H1 (cell line): Measurements from ENCODE around the gene ATF3. TPM values are rescaled to one million over a fixed set of nuclear protein-coding genes. Genes with fewer than 3 reads are reported as not detected.

Experiments
- CTCF ChIA-PET: fragments of 300-600 bp; sonication (Branson Sonifier 250); formaldehyde crosslinking; loops from one replicate; lab custom pipeline; 2021; ENCODE audit not compliant: partially characterized antibody; lab: Charles Lee
- POLR2A ChIA-PET: fragments of 300-600 bp; sonication (Branson Sonifier 250); formaldehyde crosslinking; loops from one replicate; lab custom pipeline; 2021; ENCODE audit warnings: inconsistent platforms; ENCODE audit not compliant: partially characterized antibody; lab: Charles Lee
- DNase-seq, 2 experiments: peaks; one replicate each; pipeline versions ENCODE4 v3.0.0 to v3.0.0-alpha.2; 2010 to 2022; ENCODE audit warnings: low spot score in 2 of 2, low read depth in 1 of 2, mixed read lengths in 1 of 2
- FAIRE-seq: peaks from 2 replicates; lab custom pipeline; 2011; peaks lifted over from hg19 to GRCh38; lab: Jason Lieb, UNC
- H2AFZ ChIP-seq: 2 replicates; pipeline ENCODE4 v1.8.1; 2012; ENCODE audit warnings: low read length, inconsistent platforms
- H2AK5ac ChIP-seq: 2 replicates; pipeline ENCODE4 v1.6.1; 2013; ENCODE audit warnings: low read depth, low read length
- H2BK120ac ChIP-seq: replicated peaks from 2 replicates; pipeline ENCODE3; 2013; ENCODE audit warnings: low read depth, low read length, inconsistent platforms
- H2BK12ac ChIP-seq: 2 replicates; pipeline ENCODE4 v1.6.1; 2013; ENCODE audit warnings: low read depth, low read length
- H2BK15ac ChIP-seq: 2 replicates; pipeline ENCODE4 v1.6.1; 2013; ENCODE audit warnings: low read length
- H2BK20ac ChIP-seq: 2 replicates; pipeline ENCODE4 v1.6.1; 2013; ENCODE audit warnings: low read length
- H2BK5ac ChIP-seq: 2 replicates; pipeline ENCODE4 v1.6.1; 2013; ENCODE audit warnings: low read depth, low read length
- H3K14ac ChIP-seq: 2 replicates; pipeline ENCODE4 v1.6.1; 2013; ENCODE audit warnings: inconsistent platforms; ENCODE audit not compliant: insufficient read length
- H3K18ac ChIP-seq: 2 replicates; pipeline ENCODE4 v1.6.1; 2013; ENCODE audit warnings: low read length; ENCODE audit errors: extremely low read depth
- H3K23ac ChIP-seq: 2 replicates; pipeline ENCODE4 v1.6.1; 2013; ENCODE audit warnings: inconsistent platforms; ENCODE audit not compliant: insufficient read length
- H3K23me2 ChIP-seq: 2 replicates; pipeline ENCODE4 v1.6.1; 2013; ENCODE audit warnings: low read depth, low read length
- H3K27ac ChIP-seq: 2 replicates; pipeline ENCODE4 v1.6.1; 2011; ENCODE audit warnings: low read depth, low read length, inconsistent platforms
- H3K27me3 ChIP-seq, 4 experiments: replicated peaks in 1 of 4; 1 replicate in 1 of 4; 2 replicates in 3 of 4; pipeline versions ENCODE4 v1.6.1 to v1.8.1; 2011 to 2013; ENCODE audit warnings: low read length in 3 of 4, mild to moderate bottlenecking in 3 of 4, inconsistent platforms in 2 of 4, mixed read lengths in 2 of 4, moderate library complexity in 1 of 4; ENCODE audit not compliant: control insufficient read depth in 3 of 4, insufficient read depth in 3 of 4; ENCODE audit errors: extremely low read depth in 1 of 4
- H3K36me3 ChIP-seq, 4 experiments: 2 replicates each; pipeline versions ENCODE4 v1.6.1 to v1.8.1; 2011 to 2013; ENCODE audit warnings: mild to moderate bottlenecking in 4 of 4, low read length in 3 of 4, moderate library complexity in 2 of 4, control low read depth in 1 of 4, inconsistent platforms in 1 of 4; ENCODE audit not compliant: insufficient read depth in 4 of 4, control insufficient read depth in 2 of 4
- H3K4ac ChIP-seq: replicated peaks from 2 replicates; pipeline ENCODE3; 2013; ENCODE audit warnings: low read length, low read depth, mixed read lengths, inconsistent platforms; ENCODE audit not compliant: insufficient read length
- H3K4me1 ChIP-seq, 4 experiments: replicated peaks in 1 of 4; 1 replicate in 1 of 4; 2 replicates in 3 of 4; pipeline versions ENCODE4 v1.6.1 to v1.8.1; 2011 to 2013; ENCODE audit warnings: low read length in 3 of 4, inconsistent platforms in 2 of 4, mixed read lengths in 1 of 4; ENCODE audit not compliant: insufficient read depth in 4 of 4, control insufficient read depth in 3 of 4
- H3K4me2 ChIP-seq, 2 experiments: 2 replicates each; pipeline versions ENCODE4 v1.6.1 to v1.8.1; 2011 to 2013; ENCODE audit warnings: low read depth in 2 of 2, low read length in 2 of 2, control low read depth in 1 of 2, inconsistent platforms in 1 of 2, mild to moderate bottlenecking in 1 of 2; ENCODE audit not compliant: insufficient read depth in 1 of 2
- H3K4me3 ChIP-seq, 4 experiments: fragments of 200-600, 300-600 bp in 1 of 4; sonication (generic), shearing (Covaris generic), sonication (Bioruptor Twin) in 1 of 4; 2 replicates each; pipeline versions ENCODE4 v1.5.1 to v1.8.1; 2011 to 2016; ENCODE audit warnings: low read length in 4 of 4, low read depth in 3 of 4, control low read depth in 2 of 4, inconsistent platforms in 2 of 4, mild to moderate bottlenecking in 2 of 4, mixed read lengths in 1 of 4, moderate library complexity in 1 of 4; ENCODE audit not compliant: insufficient read depth in 2 of 4; ENCODE audit errors: extremely low read depth in 1 of 4
- H3K56ac ChIP-seq: replicated peaks from 2 replicates; pipeline ENCODE3; 2013; ENCODE audit warnings: low read depth, mild to moderate bottlenecking, mixed read lengths, low read length, inconsistent platforms; ENCODE audit not compliant: insufficient read length
- H3K79me1 ChIP-seq: 2 replicates; pipeline ENCODE4 v1.6.1; 2013; ENCODE audit warnings: low read depth, low read length, control low read depth
- H3K79me2 ChIP-seq, 2 experiments: 2 replicates each; pipeline versions ENCODE4 v1.6.1 to v1.8.1; 2012 to 2013; ENCODE audit warnings: low read length in 2 of 2, mild to moderate bottlenecking in 2 of 2, inconsistent platforms in 1 of 2; ENCODE audit not compliant: insufficient read depth in 2 of 2, control insufficient read depth in 1 of 2
- H3K9ac ChIP-seq, 4 experiments: replicated peaks in 1 of 4; 1 replicate in 1 of 4; 2 replicates in 3 of 4; pipeline versions ENCODE4 v1.6.1 to v1.8.1; 2011 to 2013; ENCODE audit warnings: low read depth in 3 of 4, low read length in 3 of 4, control low read depth in 2 of 4, mild to moderate bottlenecking in 2 of 4, moderate library complexity in 2 of 4, inconsistent platforms in 1 of 4; ENCODE audit errors: extremely low read depth in 1 of 4
- H3K9me3 ChIP-seq, 2 experiments: 2 replicates each; pipeline versions ENCODE4 v1.6.1 to v1.8.1; 2012 to 2013; ENCODE audit warnings: mild to moderate bottlenecking in 2 of 2, moderate library complexity in 2 of 2, control low read depth in 1 of 2, inconsistent platforms in 1 of 2, low read depth in 1 of 2, low read length in 1 of 2, mixed read lengths in 1 of 2; ENCODE audit not compliant: insufficient read depth in 2 of 2
- H4K20me1 ChIP-seq, 2 experiments: replicated peaks in 1 of 2; 2 replicates each; pipeline versions ENCODE3 to v1.8.1; 2011 to 2013; ENCODE audit warnings: inconsistent platforms in 2 of 2, low read length in 2 of 2, mild to moderate bottlenecking in 1 of 2; ENCODE audit not compliant: insufficient read depth in 2 of 2, control insufficient read depth in 1 of 2
- H4K5ac ChIP-seq: 2 replicates; pipeline ENCODE4 v1.6.1; 2013; ENCODE audit warnings: low read length, low read depth, mixed read lengths, inconsistent platforms; ENCODE audit not compliant: insufficient read length
- H4K8ac ChIP-seq: 2 replicates; pipeline ENCODE4 v1.8.0; 2013; ENCODE audit warnings: mild to moderate bottlenecking, moderate library complexity, low read length, inconsistent platforms; ENCODE audit not compliant: insufficient read depth; ENCODE audit errors: extremely low read depth
- H4K91ac ChIP-seq: replicated peaks from 2 replicates; pipeline ENCODE3; 2013; ENCODE audit warnings: low read length, mixed read lengths, inconsistent platforms; ENCODE audit not compliant: insufficient read length
- EZH2 ChIP-seq: fragments of 200-600 bp; sonication (generic); IDR thresholded peaks from 2 replicates; pipeline ENCODE4 v1.7.1; 2012; ENCODE audit warnings: low read depth, mild to moderate bottlenecking, moderate library complexity, low read length, inconsistent platforms; ENCODE audit not compliant: severe bottlenecking
- SAP30 ChIP-seq: fragments of 300-600 bp; sonication (generic); IDR thresholded peaks from 2 replicates; pipeline ENCODE4 v1.7.1; 2012; ENCODE audit warnings: low read length, moderate library complexity, mild to moderate bottlenecking, inconsistent platforms; ENCODE audit not compliant: insufficient read depth, insufficient replicate concordance
- SRF ChIP-seq: IDR thresholded peaks from 2 replicates; pipeline ENCODE4 v1.6.1; 2011; ENCODE audit warnings: mild to moderate bottlenecking, low read depth, low read length, moderate library complexity
- YY1 ChIP-seq: IDR thresholded peaks from 2 replicates; pipeline ENCODE4 v1.6.1; 2011; ENCODE audit warnings: low read depth, mild to moderate bottlenecking, low read length
- ZNF274 ChIP-seq: IDR thresholded peaks from 2 replicates; pipeline ENCODE4 v1.7.0; 2012; ENCODE audit warnings: low read length, borderline replicate concordance; ENCODE audit errors: extremely low read depth
- WGBS, 2 experiments: shearing (Covaris generic) in 1 of 2; methylation state at CpG; one replicate each; pipeline versions ENCODE4 v1.1.6 to v1.1.7; 2013 to 2015; ENCODE audit warnings: low lambda C conversion rate in 2 of 2, mixed read lengths in 2 of 2, inconsistent platforms in 1 of 2, low coverage in 1 of 2, missing lambda C conversion rate in 1 of 2; ENCODE audit not compliant: insufficient replicate concordance in 2 of 2, insufficient coverage in 1 of 2, insufficient read length in 1 of 2; ENCODE audit errors: extremely low coverage in 1 of 2, missing lambda C conversion rate in 1 of 2; 5-methylcytosine and 5-hydroxymethylcytosine counted together
- polyA plus RNA-seq, 7 experiments: library from polyadenylated mRNA; depleted of rRNA in 3 of 7; stranded (reverse) in 5 of 7; unstranded in 2 of 7; fragments of >200 nt in 5 of 7; fragments of 200-250 nt in 2 of 7; gene quantifications; 1 replicate in 5 of 7; 2 replicates in 1 of 7; 4 replicates in 1 of 7; pipeline versions ENCODE4 v1.2.1 to v1.2.3, GENCODE V29; 2011 to 2013; ENCODE audit warnings: missing spikeins in 2 of 7, mixed read lengths in 2 of 7
- total RNA-seq: library from RNA; stranded (reverse); fragmentation: NEBNext Ultra II Directional; extraction: Animal tissue kit (Norgen Biotek cat#: 25700); gene quantifications from 2 replicates; pipeline ENCODE4 v1.2.1, GENCODE V29; 2021

The ATF3 gene
- total and polyA plus RNA-seq, 2 of the 8 experiments (the other 6 are each of a cell fraction or from before 2014, with no cell fraction given) = 12.2 to 27.7 TPM

GRCh38 chr1:212581034-212581433 lies 27.5 kb upstream of the ATF3 start:
- ChIA-PET CTCF (interaction anchor here (0.8 to 1.0 kb wide), 2 partner anchors 14 to 125 kb away, joined by 3 read pairs; no protein-coding TSS in a partner anchor), POLR2A (interaction anchor here (2.7 kb wide), 1 partner anchor 27 kb away, joined by 14 read pairs; the partner anchor contains the start of gene ATF3)
- DNase-seq = no peak
- H3K27ac ChIP-seq = no peak overlapping the region
- H3K27me3 ChIP-seq = no peaks in the 10 kb centered on the region
- H2BK20ac ChIP-seq = no peak overlapping the region
- H2BK5ac ChIP-seq = no peak overlapping the region
- H4K91ac ChIP-seq = no peak overlapping the region
- no peak overlapping the region for H3K4me3 ChIP-seq
- H2BK15ac ChIP-seq = no peak overlapping the region
- H2BK12ac ChIP-seq = no peak overlapping the region
- no peak overlapping the region for H3K4ac ChIP-seq
- H4K20me1 ChIP-seq = no peaks in the 10 kb centered on the region
- no peak overlapping the region for H3K18ac ChIP-seq
- no peak overlapping the region for H3K4me2 ChIP-seq
- no peak for TF ChIP-seq ZNF274
- no peak for TF ChIP-seq SAP30
- no peak for TF ChIP-seq EZH2
- TF ChIP-seq SRF = no peak
- TF ChIP-seq YY1 = no peak
- H3K9me3 ChIP-seq = no peaks in the 10 kb centered on the region
- no peaks in the 10 kb centered on the region; a peak in 1 of 7 replicates for H3K4me1 ChIP-seq
- no peak overlapping the region for H3K56ac ChIP-seq
- H2AK5ac ChIP-seq = no peak overlapping the region
- no peak overlapping the region for H3K14ac ChIP-seq
- no peak overlapping the region for H3K9ac ChIP-seq
- H3K23ac ChIP-seq = no peak overlapping the region
- H2AFZ ChIP-seq = no peak overlapping the region
- no peaks in the 10 kb centered on the region for H3K79me2 ChIP-seq
- no peaks in the 10 kb centered on the region for H3K23me2 ChIP-seq
- no peaks in the 10 kb centered on the region for H3K36me3 ChIP-seq
- no peak for FAIRE-seq
- WGBS, 2 experiments = 92% methylated on average over 8 of the region's 8 CpGs; no CpG with 5 or more reads in 1 of the 2 experiments
- H3K79me1 ChIP-seq = no peaks in the 10 kb centered on the region
- H4K8ac ChIP-seq = no peak overlapping the region
- no peak overlapping the region for H4K5ac ChIP-seq
- no peak overlapping the region for H2BK120ac ChIP-seq
